CD4-positive, alpha-beta T cell treated with Interleukin-2 at 100 ng/mL for 4 hours (primary cell): ENCODE measurements around the gene MAPK12.

Experiments used
- DNase-seq: peaks from one replicate; pipeline ENCODE4 v3.0.0-alpha.2; 2020; ENCODE audit warnings: low spot score

MAPK12 gene

GRCh38 chr22:50232481-50233151 lies 28.9 kb downstream of the MAPK12 start:
- DNase-seq: no peak

- DNase-seq: no peak
Observed at GRCh38 chr22:50229370-50229769, 32.1 kb downstream of the MAPK12 start.

GRCh38 chr22:50228366-50228765 lies 33.1 kb downstream of the MAPK12 start:
- DNase-seq: no peak

DNA sequence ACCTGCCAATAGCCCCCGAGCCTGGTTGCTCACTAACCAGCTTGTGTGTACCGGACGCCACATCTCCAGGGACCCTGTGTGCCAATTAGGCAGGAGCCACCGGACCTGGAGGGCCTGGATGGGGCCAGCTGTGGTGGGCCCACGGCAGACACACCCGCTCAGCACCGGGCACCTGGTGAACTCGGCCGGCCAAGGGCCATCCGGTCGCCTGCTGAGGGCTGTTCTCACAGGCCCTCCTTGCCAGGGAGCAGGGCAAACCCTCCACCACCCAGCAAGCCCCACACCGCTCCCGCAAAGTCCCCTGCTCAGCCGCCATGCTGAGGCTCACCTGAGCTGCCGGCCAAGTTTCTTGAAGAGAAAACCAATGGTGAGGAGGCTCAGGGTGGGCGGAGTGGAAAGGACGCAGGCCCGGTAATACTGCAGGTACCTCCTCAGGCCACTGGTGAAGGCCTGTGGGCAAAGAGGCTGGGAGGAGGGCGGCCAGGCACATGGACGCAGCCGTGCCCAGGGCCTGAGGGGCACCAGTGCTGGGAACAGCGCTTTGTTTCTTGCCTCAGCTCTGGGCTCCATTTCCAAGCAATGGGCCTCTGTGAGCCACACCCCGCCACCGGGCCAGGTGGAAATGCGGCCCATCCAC lies 33.8 kb downstream of the MAPK12 start:
- no peak for DNase-seq

DNA sequence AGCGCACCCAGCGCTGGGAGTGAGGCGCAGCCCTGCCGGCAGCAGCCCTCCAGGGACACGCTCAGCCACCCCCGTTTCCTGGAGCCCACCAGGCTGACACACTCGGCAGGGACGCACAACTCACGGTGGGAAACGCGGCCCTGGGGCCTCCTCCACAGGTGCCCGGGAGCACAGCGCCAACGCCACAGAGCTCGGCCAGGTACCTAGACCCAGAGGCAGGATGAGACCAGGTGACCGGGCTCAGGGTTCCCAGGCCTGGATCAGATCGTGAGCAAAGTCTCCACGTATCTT lies 34.7 kb downstream of the MAPK12 start:
- DNase-seq: no peak

DNA sequence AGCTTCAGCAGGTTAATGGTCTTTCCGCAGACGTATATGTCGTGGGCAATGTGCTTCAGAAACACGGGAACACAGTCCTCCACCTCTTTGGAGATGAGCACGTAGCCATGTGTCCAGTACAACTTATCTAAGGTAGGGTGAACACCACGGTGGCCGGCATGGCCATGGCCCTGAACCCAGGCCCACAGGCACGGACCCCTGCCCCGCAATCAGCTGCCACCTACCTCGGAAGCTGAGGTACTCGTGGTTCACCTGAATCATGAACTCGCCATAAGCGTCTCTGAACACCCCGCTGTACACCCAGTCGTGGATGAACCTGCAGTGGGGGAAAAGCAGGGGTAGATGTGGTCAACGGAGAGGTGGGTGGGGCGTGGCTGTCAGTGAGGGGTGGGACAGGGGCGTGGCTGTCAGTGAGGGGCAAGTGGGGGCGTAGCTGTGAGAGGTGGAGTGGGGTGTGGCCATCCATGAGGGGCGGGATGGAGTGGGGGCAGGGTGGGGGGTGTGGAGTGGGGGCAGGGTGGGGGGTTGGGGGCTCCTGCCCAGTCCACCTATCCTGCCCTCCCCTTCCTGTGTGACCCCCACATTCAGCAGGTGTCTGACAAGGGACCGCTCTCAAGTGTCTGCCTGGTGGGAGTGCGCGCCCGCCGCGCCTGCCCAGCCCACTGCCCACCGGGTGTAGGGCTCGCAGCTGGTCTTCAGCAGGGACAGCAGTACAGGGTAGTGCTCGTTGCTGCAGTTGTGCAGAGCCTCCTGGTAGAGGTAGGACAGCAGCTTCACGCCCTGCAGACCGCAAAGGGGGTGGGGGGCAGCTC lies 35.2 kb downstream of the MAPK12 start:
- DNase-seq: no peak

GRCh38 chr22:50225200-50225969 lies 36.1 kb downstream of the MAPK12 start:
- no peak for DNase-seq

GRCh38 chr22:50224071-50224470 lies 37.4 kb downstream of the MAPK12 start:
- DNase-seq: no peak

- no peak for DNase-seq
Observed at GRCh38 chr22:50222508-50222907, 39.0 kb downstream of the MAPK12 start.

GRCh38 chr22:50221410-50222300 lies 39.8 kb downstream of the MAPK12 start:
- no peak for DNase-seq

GRCh38 chr22:50220603-50221409 lies 40.7 kb downstream of the MAPK12 start:
- DNase-seq: no peak

GRCh38 chr22:50219800-50220602 lies 41.5 kb downstream of the MAPK12 start:
- no peak for DNase-seq

GRCh38 chr22:50218996-50219727 lies 42.3 kb downstream of the MAPK12 start:
- no peak for DNase-seq

DNA sequence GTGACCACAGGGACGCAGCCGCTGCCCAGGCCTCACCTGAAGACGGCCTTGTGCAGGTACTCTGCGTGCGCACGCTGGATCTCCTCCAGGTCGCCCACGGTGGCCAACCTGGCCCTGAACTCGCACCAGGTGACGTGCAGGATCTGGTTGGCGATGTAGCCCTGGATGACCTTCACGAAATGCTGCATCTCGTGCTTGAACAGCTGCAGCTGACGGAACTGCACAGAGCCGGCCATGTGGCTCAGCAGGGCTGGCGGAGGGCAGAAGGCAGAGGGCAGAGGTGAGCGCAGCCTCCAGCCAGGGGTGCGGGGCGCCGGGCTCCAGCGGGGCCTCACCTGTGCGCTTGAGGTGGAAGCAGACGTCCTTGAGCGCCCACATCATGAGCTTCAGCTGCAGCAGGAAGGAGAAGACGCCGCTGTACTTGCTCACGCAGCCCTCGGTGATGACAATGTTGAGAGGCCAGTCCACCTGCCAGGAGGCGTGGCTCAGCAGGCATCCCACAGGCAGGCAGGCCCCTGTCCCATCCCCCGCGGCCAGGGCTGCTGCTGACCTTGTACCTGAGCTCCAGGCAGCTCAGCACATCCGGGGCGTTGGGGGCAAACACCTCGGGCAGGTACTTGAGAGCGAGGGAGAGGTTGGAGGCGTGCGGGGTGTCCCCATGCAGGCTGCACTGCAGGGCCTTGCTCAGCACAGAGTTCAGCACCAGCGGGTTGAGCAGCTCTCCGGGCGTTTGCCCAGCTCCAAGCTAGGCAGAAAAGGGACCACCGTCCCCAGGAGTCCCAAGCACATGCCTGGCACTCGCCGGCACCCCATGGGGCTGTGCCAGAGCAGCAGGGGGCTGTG lies 43.1 kb downstream of the MAPK12 start:
- DNase-seq: no peak

- no peak for DNase-seq
Observed at GRCh38 chr22:50217543-50218152, 43.8 kb downstream of the MAPK12 start.

DNA sequence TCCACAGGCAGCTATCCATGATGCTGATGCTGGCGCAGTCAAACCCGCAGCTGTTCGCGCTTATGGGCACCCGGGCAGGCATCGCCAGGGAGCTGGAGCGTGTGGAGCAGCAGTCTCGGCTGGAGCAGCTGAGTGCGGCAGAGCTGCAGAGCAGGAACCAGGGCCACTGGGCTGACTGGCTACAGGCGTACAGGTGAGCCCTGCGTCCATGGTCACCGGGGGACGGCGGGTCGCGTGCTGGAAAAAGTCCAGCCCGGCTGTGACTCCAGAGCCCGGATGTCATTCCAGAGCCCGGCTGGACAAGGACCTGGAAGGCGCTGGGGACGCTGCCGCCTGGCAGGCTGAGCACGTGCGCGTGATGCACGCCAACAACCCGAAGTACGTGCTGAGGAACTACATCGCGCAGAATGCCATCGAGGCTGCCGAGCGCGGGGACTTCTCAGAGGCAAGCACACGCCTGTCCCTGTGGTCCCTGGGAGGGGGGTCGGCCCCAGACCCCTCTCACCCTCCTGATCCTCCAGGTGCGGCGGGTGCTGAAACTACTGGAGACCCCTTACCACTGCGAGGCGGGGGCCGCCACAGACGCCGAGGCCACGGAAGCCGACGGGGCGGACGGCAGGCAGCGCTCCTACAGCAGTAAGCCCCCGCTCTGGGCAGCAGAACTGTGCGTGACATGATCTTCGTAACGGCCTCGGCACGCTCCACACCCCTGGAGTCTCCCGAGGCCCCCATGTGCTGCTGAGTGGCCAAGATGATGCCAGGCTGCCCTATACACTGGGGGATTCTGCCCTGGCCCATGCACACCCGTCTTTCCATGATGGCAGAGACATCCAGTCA lies 44.6 kb downstream of the MAPK12 start:
- DNase-seq: no peak
